CD4-positive, alpha-beta memory T cell (primary cell): ENCODE data around the gene CUEDC1. TPM values are rescaled to one million over a fixed set of nuclear protein-coding genes. Genes with fewer than 3 reads are reported as not detected.
A peak's percentile ranks its signal among the peaks of the same experiment; 100 is the strongest.
"Not testable (repeated sequence)": the region's sequence is repeated elsewhere in the genome, so short reads cannot be mapped to it uniquely, and the experiment has no call there.

Experiments used
- CTCF ChIA-PET: fragments of 350-600 bp; sonication (Branson Sonifier 250); formaldehyde crosslinking; loops from one replicate; lab custom pipeline; 2021; ENCODE audit warnings: inconsistent platforms; ENCODE audit not compliant: partially characterized antibody; lab: Charles Lee
- POLR2A ChIA-PET: fragments of 350-600 bp; sonication (Branson Sonifier 250); formaldehyde crosslinking; loops from one replicate; lab custom pipeline; 2021; ENCODE audit not compliant: partially characterized antibody; lab: Charles Lee
- DNase-seq, 5 donors: peaks; one replicate each; pipeline versions ENCODE4 v3.0.0 to v3.0.0-alpha.2; 2020 to 2022; ENCODE audit warnings: mixed read lengths in 1 of 5
- H3K27ac ChIP-seq: one replicate; pipeline ENCODE4 v1.7.0; 2013; ENCODE audit warnings: low read depth, low read length
- H3K27me3 ChIP-seq: 2 replicates; pipeline ENCODE4 v1.7.0; 2013; ENCODE audit warnings: mild to moderate bottlenecking, low read length, moderate library complexity; ENCODE audit not compliant: insufficient read depth
- H3K36me3 ChIP-seq: 2 replicates; pipeline ENCODE4 v1.7.0; 2013; ENCODE audit warnings: mild to moderate bottlenecking, low read length, moderate library complexity; ENCODE audit not compliant: insufficient read depth
- H3K4me1 ChIP-seq: 2 replicates; pipeline ENCODE4 v1.7.0; 2013; ENCODE audit warnings: mild to moderate bottlenecking, low read length, moderate library complexity; ENCODE audit not compliant: insufficient read depth
- H3K4me3 ChIP-seq, 2 donors: one replicate each; pipeline ENCODE4 v1.7.0; 2013; ENCODE audit warnings: low read length in 2 of 2, mild to moderate bottlenecking in 1 of 2
- H3K9me3 ChIP-seq, 2 donors: one replicate each; pipeline ENCODE4 v1.7.0; 2013; ENCODE audit warnings: low read length in 2 of 2, control low read depth in 1 of 2; ENCODE audit not compliant: control insufficient read depth in 1 of 2
- H3K27ac Mint-ChIP-seq, 7 donors: one replicate each; pipeline ENCODE4 v1.8.0; 2020 to 2021; ENCODE audit warnings: mixed read lengths in 7 of 7, mild to moderate bottlenecking in 6 of 7, inconsistent platforms in 3 of 7, moderate library complexity in 3 of 7
- H3K27me3 Mint-ChIP-seq, 2 donors: one replicate each; pipeline ENCODE4 v1.8.0; 2020 to 2021; ENCODE audit warnings: mixed read lengths in 2 of 2
- H3K36me3 Mint-ChIP-seq, 2 donors: one replicate each; pipeline ENCODE4 v1.8.0; 2020 to 2021; ENCODE audit warnings: mixed read lengths in 2 of 2, inconsistent platforms in 1 of 2, mild to moderate bottlenecking in 1 of 2
- H3K4me1 Mint-ChIP-seq, 4 donors: one replicate each; pipeline ENCODE4 v1.8.0; 2020 to 2021; ENCODE audit warnings: mixed read lengths in 4 of 4, mild to moderate bottlenecking in 1 of 4
- H3K4me3 Mint-ChIP-seq, 8 donors: one replicate each; pipeline ENCODE4 v1.8.0; 2020 to 2021; ENCODE audit warnings: mixed read lengths in 8 of 8, mild to moderate bottlenecking in 7 of 8, moderate library complexity in 6 of 8, inconsistent platforms in 3 of 8
- H3K9me3 Mint-ChIP-seq, 8 donors: one replicate each; pipeline ENCODE4 v1.8.0; 2020 to 2021; ENCODE audit warnings: mixed read lengths in 8 of 8, mild to moderate bottlenecking in 5 of 8, inconsistent platforms in 3 of 8, moderate library complexity in 1 of 8
- intact Hi-C: fragments of 100-400 bp; cut with micrococcal nuclease; formaldehyde crosslinking; loops from one replicate; pipeline ENCODE4 v1.15.1; 2023
- polyA plus RNA-seq, 2 donors: library from polyadenylated mRNA; unstranded; fragments of 300-500 nt; fragmentation: Illumina TruSeq; gene quantifications; one replicate each; pipeline ENCODE4 v1.2.3, GENCODE V29; 2021
- total RNA-seq, 2 experiments: library from RNA; stranded (reverse); gene quantifications; one replicate each; pipeline ENCODE4 v1.2.3, GENCODE V29; 2021

The CUEDC1 gene
- total and polyA plus RNA-seq, 4 experiments from 2014 or later = 0.61 to 0.90 TPM; not detected in 2

GRCh38 chr17:57849163-57849873 is 105.9 kb downstream of the CUEDC1 start:
- Mint-ChIP-seq H3K27ac (peak overlapping the region; percentile 98 to 100 (median 99)), H3K27me3 (no peaks in the 10 kb centered on the region), H3K9me3 (no peaks in the 10 kb centered on the region), H3K4me1 (peaks cover 27 to 57% (median 35%) of the 10 kb centered on the region in 4 donors), H3K4me3 (peak overlapping the region; percentile 96 to 99 (median 98)), H3K36me3 (peaks cover 5 to 24% of the 10 kb centered on the region in 2 donors)
- CTCF ChIA-PET = interaction anchor here (1.1 to 5.4 kb wide), 6 partner anchors 8 to 158 kb away, joined by 3 to 31 read pairs (median 6); partner anchors contain the start of gene SRSF1
- no peaks in the 10 kb centered on the region for H3K27me3 ChIP-seq
- intact Hi-C loops = no loop called here
- H3K9me3 ChIP-seq = no peaks in the 10 kb centered on the region
- peak overlapping the region; percentile 92 for H3K27ac ChIP-seq
- DNase-seq = peak in 1 of 5 donors; percentile 43
- POLR2A ChIA-PET = interaction anchor here (0.8 to 3.5 kb wide), 28 partner anchors 10 to 1371 kb away, joined by 3 to 64 read pairs (median 4); partner anchors contain the start of genes AKAP1, DYNLL2, GDPD1 and MKS1
- H3K4me1 ChIP-seq = peaks cover 32% of the 10 kb centered on the region
- H3K36me3 ChIP-seq = peaks cover 5% of the 10 kb centered on the region
- H3K4me3 ChIP-seq = peak overlapping the region; percentile 75 to 87

- H3K9me3 ChIP-seq, H3K27me3 ChIP-seq, H3K4me3 ChIP-seq, intact Hi-C loops, DNase-seq, H3K27ac Mint-ChIP-seq, H3K9me3 Mint-ChIP-seq, H3K36me3 ChIP-seq, H3K27ac ChIP-seq, H3K4me3 Mint-ChIP-seq, H3K27me3 Mint-ChIP-seq: not testable (repeated sequence)
- CTCF ChIA-PET = interaction anchor here (1.5 to 4.5 kb wide), 2 partner anchors 12 to 13 kb away, joined by 6 to 31 read pairs; no protein-coding TSS in a partner anchor
- H3K36me3 Mint-ChIP-seq = peaks cover 10 to 38% of the 10 kb centered on the region in 2 donors
- POLR2A ChIA-PET = interaction anchor here (0.6 kb wide), 1 partner anchor 136 kb away, joined by 3 read pairs; no protein-coding TSS in a partner anchor
- H3K4me1 Mint-ChIP-seq = peaks cover 30 to 59% (median 35%) of the 10 kb centered on the region in 4 donors
- H3K4me1 ChIP-seq = peaks cover 26% of the 10 kb centered on the region
These were observed 108.9 kb downstream of the CUEDC1 start for GRCh38 chr17:57846056-57846945.

GRCh38 chr17:57842280-57842679 is 112.9 kb downstream of the CUEDC1 start:
- Mint-ChIP-seq H3K4me1 (peaks cover 10 to 22% (median 11%) of the 10 kb centered on the region in 4 donors), H3K9me3 (no peaks in the 10 kb centered on the region), H3K4me3 (no peak overlapping the region), H3K27ac (peak overlapping the region in 1 of 7 donors; percentile 20), H3K36me3 (peaks cover 24 to 54% of the 10 kb centered on the region in 2 donors), H3K27me3 (no peaks in the 10 kb centered on the region)
- intact Hi-C loops = no loop called here
- peaks cover 25% of the 10 kb centered on the region for H3K36me3 ChIP-seq
- no peaks in the 10 kb centered on the region for H3K4me1 ChIP-seq
- H3K27ac ChIP-seq = no peak overlapping the region
- POLR2A ChIA-PET = no interaction called here
- no peaks in the 10 kb centered on the region for H3K9me3 ChIP-seq
- no peak for DNase-seq
- H3K27me3 ChIP-seq = no peaks in the 10 kb centered on the region
- CTCF ChIA-PET = interaction anchor here (2.8 kb wide), 1 partner anchor 9 kb away, joined by 13 read pairs; no protein-coding TSS in a partner anchor
- no peak overlapping the region for H3K4me3 ChIP-seq

- Histone ChIP-seq H3K27ac (no peak overlapping the region), H3K36me3 (peaks cover 20% of the 10 kb centered on the region), H3K27me3 (no peaks in the 10 kb centered on the region), H3K4me3 (no peak overlapping the region), H3K4me1 (no peaks in the 10 kb centered on the region), H3K9me3 (no peaks in the 10 kb centered on the region)
- no peak for DNase-seq
- ChIA-PET CTCF (interaction anchor here (1.1 kb wide), 1 partner anchor 273 kb away, joined by 3 read pairs; no protein-coding TSS in a partner anchor), POLR2A (interaction anchor here (1.1 to 1.2 kb wide), 2 partner anchors 8 to 10 kb away, joined by 3 to 4 read pairs; partner anchors contain the start of gene MRPS23)
- Mint-ChIP-seq H3K27me3 (no peaks in the 10 kb centered on the region), H3K4me3 (no peak overlapping the region), H3K4me1 (peaks cover 5 to 11% (median 8%) of the 10 kb centered on the region in 4 donors), H3K27ac (no peak overlapping the region), H3K9me3 (no peaks in the 10 kb centered on the region), H3K36me3 (peaks cover 22 to 47% of the 10 kb centered on the region in 2 donors)
- intact Hi-C loops = no loop called here
These were observed 115.7 kb downstream of the CUEDC1 start for GRCh38 chr17:57839571-57839923.

- no peaks in the 10 kb centered on the region for H3K4me1 ChIP-seq
- H3K27me3 ChIP-seq = no peaks in the 10 kb centered on the region
- no peak overlapping the region for H3K27ac Mint-ChIP-seq
- peaks cover 5 to 11% (median 8%) of the 10 kb centered on the region in 4 donors for H3K4me1 Mint-ChIP-seq
- peaks cover 22 to 47% of the 10 kb centered on the region in 2 donors for H3K36me3 Mint-ChIP-seq
- no peaks in the 10 kb centered on the region for H3K9me3 ChIP-seq
- ChIA-PET CTCF (interaction anchor here (1.1 kb wide), 1 partner anchor 273 kb away, joined by 3 read pairs; no protein-coding TSS in a partner anchor), POLR2A (interaction anchor here (1.1 to 1.2 kb wide), 2 partner anchors 9 to 11 kb away, joined by 3 to 4 read pairs; partner anchors contain the start of gene MRPS23)
- H3K4me3 Mint-ChIP-seq = no peak overlapping the region
- no peak overlapping the region for H3K27ac ChIP-seq
- H3K36me3 ChIP-seq = peaks cover 20% of the 10 kb centered on the region
- no peak for DNase-seq
- no peak overlapping the region for H3K4me3 ChIP-seq
- intact Hi-C loops = no loop called here
- H3K9me3 Mint-ChIP-seq = no peaks in the 10 kb centered on the region
- H3K27me3 Mint-ChIP-seq = no peaks in the 10 kb centered on the region
These were observed 116.2 kb downstream of the CUEDC1 start for GRCh38 chr17:57838857-57839570.

- no peak for DNase-seq
- Mint-ChIP-seq H3K36me3 (peaks cover 22 to 46% of the 10 kb centered on the region in 2 donors), H3K9me3 (no peaks in the 10 kb centered on the region), H3K4me3 (no peak overlapping the region), H3K27me3 (no peaks in the 10 kb centered on the region), H3K27ac (no peak overlapping the region), H3K4me1 (peaks cover 3 to 11% (median 6%) of the 10 kb centered on the region in 4 donors)
- intact Hi-C loops = no loop called here
- Histone ChIP-seq H3K4me3 (no peak overlapping the region), H3K9me3 (no peaks in the 10 kb centered on the region), H3K4me1 (peaks cover 5% of the 10 kb centered on the region), H3K27ac (no peak overlapping the region), H3K27me3 (no peaks in the 10 kb centered on the region), H3K36me3 (peaks cover 20% of the 10 kb centered on the region)
- ChIA-PET POLR2A (interaction anchor here (1.1 to 1.2 kb wide), 2 partner anchors 9 to 12 kb away, joined by 3 to 4 read pairs; partner anchors contain the start of gene MRPS23), CTCF (interaction anchor here (1.1 kb wide), 1 partner anchor 274 kb away, joined by 3 read pairs; no protein-coding TSS in a partner anchor)
These were observed 116.8 kb downstream of the CUEDC1 start for GRCh38 chr17:57838453-57838852.
